ENCODE results near the gene MBD3L3. TPM values are rescaled to one million over a fixed set of nuclear protein-coding genes. Genes with fewer than 3 reads are reported as not detected.
"Not testable (repeated sequence)": the region's sequence is repeated elsewhere in the genome, so short reads cannot be mapped to it uniquely, and the experiment has no call there.

The MBD3L3 gene
- total and polyA plus RNA-seq, 2 donors (not counting 1 experiment from before 2014, with no cell fraction given) = not detected

- not testable (repeated sequence) for H3K9me3 ChIP-seq (ENCODE audit: control insufficient read depth, insufficient read depth, low read depth, low read length); H3K36me3 ChIP-seq (ENCODE audit: control insufficient read depth, insufficient read depth, low read length); H3K79me2 ChIP-seq (ENCODE audit: control insufficient read depth, insufficient read depth, low read length); H3K27me3 ChIP-seq (ENCODE audit: control insufficient read depth, insufficient read depth, low read length); H3K27ac ChIP-seq (ENCODE audit: insufficient read depth, low read length); H3K4me1 ChIP-seq (ENCODE audit: control insufficient read depth, extremely low read depth, insufficient read depth, low read length); H3K4me3 ChIP-seq (replicated peaks in 1 of 4; ENCODE audit: control extremely low read depth in 1 of 4, insufficient read depth in 1 of 4, low read depth in 3 of 4, low read length in 4 of 4); DNase-seq (ENCODE audit: low read depth in 2 of 2); H2AFZ ChIP-seq (ENCODE audit: low read length); H4K20me1 ChIP-seq (ENCODE audit: control insufficient read depth, extremely low read depth, insufficient read depth, low read length); H3K4me2 ChIP-seq (ENCODE audit: extremely low read depth, insufficient read depth, low read length); H3K9ac ChIP-seq (ENCODE audit: insufficient read depth, low read length)
These were observed 3.7 kb downstream of the MBD3L3 start for GRCh38 chr19:7054635-7055368.

- not testable (repeated sequence) for H3K79me2 ChIP-seq (ENCODE audit: control insufficient read depth, insufficient read depth, low read length); H3K27ac ChIP-seq (ENCODE audit: insufficient read depth, low read length); H4K20me1 ChIP-seq (ENCODE audit: control insufficient read depth, extremely low read depth, insufficient read depth, low read length); DNase-seq (ENCODE audit: low read depth in 2 of 2); H3K36me3 ChIP-seq (ENCODE audit: control insufficient read depth, insufficient read depth, low read length); H3K9me3 ChIP-seq (ENCODE audit: control insufficient read depth, insufficient read depth, low read depth, low read length); H3K4me2 ChIP-seq (ENCODE audit: extremely low read depth, insufficient read depth, low read length); H3K4me1 ChIP-seq (ENCODE audit: control insufficient read depth, extremely low read depth, insufficient read depth, low read length); H3K4me3 ChIP-seq (replicated peaks in 1 of 4; ENCODE audit: control extremely low read depth in 1 of 4, insufficient read depth in 1 of 4, low read depth in 3 of 4, low read length in 4 of 4); H3K9ac ChIP-seq (ENCODE audit: insufficient read depth, low read length); H2AFZ ChIP-seq (ENCODE audit: low read length); H3K27me3 ChIP-seq (ENCODE audit: control insufficient read depth, insufficient read depth, low read length)
These were observed 5.6 kb downstream of the MBD3L3 start for GRCh38 chr19:7052896-7053295.

DNA sequence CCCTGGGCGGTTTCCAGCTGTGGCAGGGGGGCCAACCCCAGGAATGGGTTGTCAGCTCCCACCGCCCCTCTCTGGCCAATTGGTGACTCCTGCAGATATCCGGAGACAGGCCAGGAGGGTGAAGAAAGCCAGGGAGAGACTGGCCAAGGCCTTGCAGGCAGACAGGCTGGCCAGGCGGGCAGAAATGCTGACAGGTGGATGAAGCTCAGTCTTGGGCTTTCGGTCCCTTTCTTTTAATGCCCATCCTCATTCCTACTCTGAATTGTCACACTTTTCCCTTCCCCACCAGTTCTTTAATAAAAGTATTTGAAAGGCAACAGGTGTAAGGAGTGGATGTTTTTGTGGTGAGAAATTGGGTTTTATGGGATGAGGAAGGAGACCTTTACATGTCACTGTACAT, 7.1 kb downstream of the MBD3L3 start:
- not testable (repeated sequence) for H3K9ac ChIP-seq (ENCODE audit: insufficient read depth, low read length); H3K27ac ChIP-seq (ENCODE audit: insufficient read depth, low read length); H3K4me3 ChIP-seq (replicated peaks in 1 of 4; ENCODE audit: control extremely low read depth in 1 of 4, insufficient read depth in 1 of 4, low read depth in 3 of 4, low read length in 4 of 4); H3K79me2 ChIP-seq (ENCODE audit: control insufficient read depth, insufficient read depth, low read length); H3K4me1 ChIP-seq (ENCODE audit: control insufficient read depth, extremely low read depth, insufficient read depth, low read length); H2AFZ ChIP-seq (ENCODE audit: low read length); H4K20me1 ChIP-seq (ENCODE audit: control insufficient read depth, extremely low read depth, insufficient read depth, low read length); H3K4me2 ChIP-seq (ENCODE audit: extremely low read depth, insufficient read depth, low read length); H3K27me3 ChIP-seq (ENCODE audit: control insufficient read depth, insufficient read depth, low read length); H3K9me3 ChIP-seq (ENCODE audit: control insufficient read depth, insufficient read depth, low read depth, low read length); H3K36me3 ChIP-seq (ENCODE audit: control insufficient read depth, insufficient read depth, low read length); DNase-seq (ENCODE audit: low read depth in 2 of 2)

- not testable (repeated sequence) for H3K4me1 ChIP-seq (ENCODE audit: control insufficient read depth, extremely low read depth, insufficient read depth, low read length); H3K4me3 ChIP-seq (replicated peaks in 1 of 4; ENCODE audit: control extremely low read depth in 1 of 4, insufficient read depth in 1 of 4, low read depth in 3 of 4, low read length in 4 of 4); H3K27ac ChIP-seq (ENCODE audit: insufficient read depth, low read length); H3K36me3 ChIP-seq (ENCODE audit: control insufficient read depth, insufficient read depth, low read length); H3K9ac ChIP-seq (ENCODE audit: insufficient read depth, low read length); H2AFZ ChIP-seq (ENCODE audit: low read length); H3K4me2 ChIP-seq (ENCODE audit: extremely low read depth, insufficient read depth, low read length); DNase-seq (ENCODE audit: low read depth in 2 of 2); H3K27me3 ChIP-seq (ENCODE audit: control insufficient read depth, insufficient read depth, low read length); H4K20me1 ChIP-seq (ENCODE audit: control insufficient read depth, extremely low read depth, insufficient read depth, low read length); H3K79me2 ChIP-seq (ENCODE audit: control insufficient read depth, insufficient read depth, low read length); H3K9me3 ChIP-seq (ENCODE audit: control insufficient read depth, insufficient read depth, low read depth, low read length)
These were observed 9.5 kb downstream of the MBD3L3 start, which contains the start of gene MBD3L2 for GRCh38 chr19:7049021-7049420. Gene MBD3L2 (plus strand): TSS chr19:7049321. CDS start chr19:7049374, 53 bp downstream.

GRCh38 chr19:7041563-7041962, 16.9 kb downstream of the MBD3L3 start:
- not testable (repeated sequence) for H2AFZ ChIP-seq (ENCODE audit: low read length); H3K79me2 ChIP-seq (ENCODE audit: control insufficient read depth, insufficient read depth, low read length); H3K9ac ChIP-seq (ENCODE audit: insufficient read depth, low read length); H3K4me1 ChIP-seq (ENCODE audit: control insufficient read depth, extremely low read depth, insufficient read depth, low read length); H4K20me1 ChIP-seq (ENCODE audit: control insufficient read depth, extremely low read depth, insufficient read depth, low read length); DNase-seq (ENCODE audit: low read depth in 2 of 2); H3K9me3 ChIP-seq (ENCODE audit: control insufficient read depth, insufficient read depth, low read depth, low read length); H3K36me3 ChIP-seq (ENCODE audit: control insufficient read depth, insufficient read depth, low read length); H3K4me3 ChIP-seq (replicated peaks in 1 of 4; ENCODE audit: control extremely low read depth in 1 of 4, insufficient read depth in 1 of 4, low read depth in 3 of 4, low read length in 4 of 4); H3K4me2 ChIP-seq (ENCODE audit: extremely low read depth, insufficient read depth, low read length); H3K27me3 ChIP-seq (ENCODE audit: control insufficient read depth, insufficient read depth, low read length); H3K27ac ChIP-seq (ENCODE audit: insufficient read depth, low read length)

GRCh38 chr19:7040079-7040478, 18.4 kb downstream of the MBD3L3 start, which contains the start of gene MBD3L4:
Gene MBD3L4 (minus strand): TSS chr19:7040179. CDS start chr19:7040144, 35 bp downstream.
- H3K4me2 ChIP-seq (ENCODE audit: extremely low read depth, insufficient read depth, low read length); H3K27ac ChIP-seq (ENCODE audit: insufficient read depth, low read length); H3K9me3 ChIP-seq (ENCODE audit: control insufficient read depth, insufficient read depth, low read depth, low read length); H3K4me1 ChIP-seq (ENCODE audit: control insufficient read depth, extremely low read depth, insufficient read depth, low read length); H3K9ac ChIP-seq (ENCODE audit: insufficient read depth, low read length); DNase-seq (ENCODE audit: low read depth in 2 of 2); H3K4me3 ChIP-seq (replicated peaks in 1 of 4; ENCODE audit: control extremely low read depth in 1 of 4, insufficient read depth in 1 of 4, low read depth in 3 of 4, low read length in 4 of 4); H3K79me2 ChIP-seq (ENCODE audit: control insufficient read depth, insufficient read depth, low read length); H3K36me3 ChIP-seq (ENCODE audit: control insufficient read depth, insufficient read depth, low read length); H4K20me1 ChIP-seq (ENCODE audit: control insufficient read depth, extremely low read depth, insufficient read depth, low read length); H2AFZ ChIP-seq (ENCODE audit: low read length); H3K27me3 ChIP-seq (ENCODE audit: control insufficient read depth, insufficient read depth, low read length): not testable (repeated sequence)

DNA sequence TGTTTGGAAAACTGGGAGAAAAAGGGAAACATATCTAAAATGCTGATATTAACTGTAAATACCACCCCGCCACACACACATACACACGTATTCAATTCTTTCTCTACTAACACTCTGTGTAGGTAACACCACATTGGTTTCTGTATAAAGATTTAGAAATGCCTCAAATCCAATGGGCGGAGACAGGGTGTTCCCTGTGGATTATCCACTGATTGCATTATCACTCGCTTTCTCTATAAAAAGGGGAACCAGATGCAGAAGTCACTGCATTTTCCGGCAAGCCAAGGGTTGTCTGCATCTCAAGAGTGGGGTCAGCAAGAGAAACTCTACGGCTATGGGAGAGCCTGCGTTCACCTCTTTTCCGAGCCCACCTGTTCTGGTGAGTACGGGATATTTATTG, 28.2 kb downstream of the MBD3L3 start, which contains the start of gene MBD3L5:
Gene MBD3L5 (plus strand): TSS at position 301 of the 400 bp plus-strand sequence. CDS start 34 bp downstream, at position 335.
- H3K79me2 ChIP-seq (ENCODE audit: control insufficient read depth, insufficient read depth, low read length); DNase-seq (ENCODE audit: low read depth in 2 of 2); H3K4me3 ChIP-seq (replicated peaks in 1 of 4; ENCODE audit: control extremely low read depth in 1 of 4, insufficient read depth in 1 of 4, low read depth in 3 of 4, low read length in 4 of 4); H4K20me1 ChIP-seq (ENCODE audit: control insufficient read depth, extremely low read depth, insufficient read depth, low read length); H3K4me2 ChIP-seq (ENCODE audit: extremely low read depth, insufficient read depth, low read length); H3K27ac ChIP-seq (ENCODE audit: insufficient read depth, low read length); H3K4me1 ChIP-seq (ENCODE audit: control insufficient read depth, extremely low read depth, insufficient read depth, low read length); H3K9ac ChIP-seq (ENCODE audit: insufficient read depth, low read length); H3K27me3 ChIP-seq (ENCODE audit: control insufficient read depth, insufficient read depth, low read length); H3K9me3 ChIP-seq (ENCODE audit: control insufficient read depth, insufficient read depth, low read depth, low read length); H3K36me3 ChIP-seq (ENCODE audit: control insufficient read depth, insufficient read depth, low read length); H2AFZ ChIP-seq (ENCODE audit: low read length): not testable (repeated sequence)

All from fibroblast of lung (primary cell).